Stimulated activated CD4-positive, alpha-beta T cell treated with anti-CD3 and anti-CD28 coated beads, Interleukin-4, amount 100 ng/mL, for 24 hours (primary cell): ENCODE measurements around the gene TSC2.

ENCODE experiments used
- DNase-seq: peaks from one replicate; pipeline ENCODE4 v3.0.0-alpha.2; 2020

TSC2 gene

GRCh38 chr16:2047330-2048115, at the start of gene TSC2, which contains the start of gene NTHL1:
Gene TSC2 (plus strand): TSS chr16:2047985. CDS start chr16:2048616, 631 bp downstream.
Gene NTHL1 (minus strand): TSS chr16:2047834. CDS start chr16:2047823, 11 bp downstream.
- peak; percentile 96 for DNase-seq

- no peak for DNase-seq
These were observed 49.4 kb upstream of the TSC2 start for GRCh38 chr16:1998360-1998835.

- no peak for DNase-seq
These were observed 48.7 kb upstream of the TSC2 start for GRCh38 chr16:1998852-1999801.

GRCh38 chr16:1999866-2000514, 47.8 kb upstream of the TSC2 start:
- DNase-seq, result no peak

- DNase-seq, result no peak
These were observed 46.8 kb upstream of the TSC2 start for GRCh38 chr16:2001035-2001434.

- no peak for DNase-seq
These were observed 46.1 kb upstream of the TSC2 start for GRCh38 chr16:2001456-2002355.

GRCh38 chr16:2002406-2003230, 45.2 kb upstream of the TSC2 start:
- DNase-seq, result no peak

GRCh38 chr16:2003231-2003826, 44.5 kb upstream of the TSC2 start:
- no peak for DNase-seq

- DNase-seq, result peak; percentile 89
These were observed 43.8 kb upstream of the TSC2 start for GRCh38 chr16:2003827-2004641.

GRCh38 chr16:2004795-2005517, 42.8 kb upstream of the TSC2 start:
- no peak for DNase-seq

- no peak for DNase-seq
These were observed 42.1 kb upstream of the TSC2 start for GRCh38 chr16:2005646-2006045.

- no peak for DNase-seq
These were observed 41.5 kb upstream of the TSC2 start for GRCh38 chr16:2006317-2006716.

- DNase-seq, result no peak
These were observed 40.5 kb upstream of the TSC2 start for GRCh38 chr16:2007081-2007836.

GRCh38 chr16:2008009-2008526, 39.7 kb upstream of the TSC2 start:
- DNase-seq, result no peak

- DNase-seq, result peak; percentile 34
These were observed 39.1 kb upstream of the TSC2 start for GRCh38 chr16:2008631-2009163.

- DNase-seq, result no peak
These were observed 38.5 kb upstream of the TSC2 start for GRCh38 chr16:2009164-2009711.

GRCh38 chr16:2009791-2010510, 37.8 kb upstream of the TSC2 start, which contains the start of gene ZNF598:
Gene ZNF598 (minus strand): TSS chr16:2009821.
- peak; percentile 80 for DNase-seq
